Activated gamma-delta T cell treated with anti-CD3 and anti-CD28 coated beads, Interleukin-2, amount 50 U/mL, for 16 hours (primary cell): Measurements from ENCODE around the gene MYG1.
"Not testable (repeated sequence)": the region's sequence is repeated elsewhere in the genome, so short reads cannot be mapped to it uniquely, and the experiment has no call there.

Experiments used
- DNase-seq: peaks from one replicate; pipeline ENCODE4 v3.0.0-alpha.2; 2020; ENCODE audit warnings: low read depth

MYG1 gene

DNA sequence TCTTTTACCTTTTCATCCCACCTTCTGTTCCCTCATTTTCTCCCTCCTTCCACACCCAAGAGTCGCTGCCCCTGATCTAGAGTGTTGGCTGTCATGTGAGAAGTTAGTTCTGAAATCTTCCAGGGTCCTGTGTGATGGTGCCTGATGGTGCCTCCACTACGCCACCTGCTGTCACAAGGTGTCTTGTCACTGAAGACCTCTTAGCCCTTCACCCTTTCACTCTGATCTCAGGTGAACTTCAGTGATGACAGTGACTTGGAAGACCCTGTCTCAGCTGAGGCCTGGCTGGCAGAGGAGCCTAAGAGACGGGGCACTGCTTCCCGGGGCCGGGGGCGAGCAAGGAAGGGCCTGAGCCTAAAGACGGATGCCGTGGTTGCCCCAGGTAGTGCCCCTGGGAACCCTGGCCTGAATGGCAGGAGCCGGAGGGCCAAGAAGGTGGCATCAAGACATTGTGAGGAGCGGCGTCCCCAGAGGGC, 11.7 kb upstream of the MYG1 start:
- DNase-seq, result peak; percentile 63

DNA sequence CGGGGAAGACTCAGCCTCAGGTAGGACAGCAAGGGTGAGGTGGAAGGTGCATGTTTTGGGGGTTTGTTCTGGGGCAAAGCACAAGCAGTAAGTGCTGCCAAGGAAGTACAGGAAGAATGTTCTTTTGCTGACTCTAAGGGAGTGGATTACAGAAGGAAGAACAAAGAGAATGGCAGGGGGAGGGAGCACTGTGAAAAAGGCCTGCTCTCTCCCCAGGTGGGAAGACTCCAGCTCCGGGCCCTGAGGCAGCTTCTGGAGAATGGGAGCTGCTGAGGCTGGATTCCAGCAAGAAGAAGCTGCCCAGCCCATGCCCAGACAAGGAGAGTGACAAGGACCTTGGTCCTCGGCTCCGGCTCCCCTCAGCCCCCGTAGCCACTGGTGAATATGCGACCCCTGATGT, 11.2 kb upstream of the MYG1 start:
- DNase-seq, result no peak

- no peak for DNase-seq
Measured at GRCh38 chr12:53289891-53290290, 9.6 kb upstream of the MYG1 start.

- DNase-seq, result no peak
Measured at GRCh38 chr12:53290661-53291060, 8.8 kb upstream of the MYG1 start.

DNA sequence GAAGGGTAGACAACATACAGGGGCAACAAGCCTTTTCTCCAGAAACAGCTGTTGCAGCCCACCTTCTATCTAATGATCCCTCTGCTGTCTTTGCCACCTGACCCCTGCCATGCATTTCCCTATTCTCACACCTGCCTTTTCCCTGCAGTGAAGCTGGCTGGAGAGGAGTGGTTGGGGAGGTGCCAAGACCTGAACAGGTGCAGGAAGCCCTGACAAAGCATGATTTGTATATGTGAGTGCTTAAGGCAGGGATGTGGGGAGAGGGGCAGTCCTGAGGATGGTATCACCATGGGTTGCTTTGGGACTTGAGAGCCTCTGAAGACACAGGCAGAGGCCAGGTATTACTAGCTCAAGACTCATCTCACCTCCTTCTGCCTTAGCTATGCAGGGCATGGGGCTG, 7.1 kb upstream of the MYG1 start:
- no peak for DNase-seq

DNA sequence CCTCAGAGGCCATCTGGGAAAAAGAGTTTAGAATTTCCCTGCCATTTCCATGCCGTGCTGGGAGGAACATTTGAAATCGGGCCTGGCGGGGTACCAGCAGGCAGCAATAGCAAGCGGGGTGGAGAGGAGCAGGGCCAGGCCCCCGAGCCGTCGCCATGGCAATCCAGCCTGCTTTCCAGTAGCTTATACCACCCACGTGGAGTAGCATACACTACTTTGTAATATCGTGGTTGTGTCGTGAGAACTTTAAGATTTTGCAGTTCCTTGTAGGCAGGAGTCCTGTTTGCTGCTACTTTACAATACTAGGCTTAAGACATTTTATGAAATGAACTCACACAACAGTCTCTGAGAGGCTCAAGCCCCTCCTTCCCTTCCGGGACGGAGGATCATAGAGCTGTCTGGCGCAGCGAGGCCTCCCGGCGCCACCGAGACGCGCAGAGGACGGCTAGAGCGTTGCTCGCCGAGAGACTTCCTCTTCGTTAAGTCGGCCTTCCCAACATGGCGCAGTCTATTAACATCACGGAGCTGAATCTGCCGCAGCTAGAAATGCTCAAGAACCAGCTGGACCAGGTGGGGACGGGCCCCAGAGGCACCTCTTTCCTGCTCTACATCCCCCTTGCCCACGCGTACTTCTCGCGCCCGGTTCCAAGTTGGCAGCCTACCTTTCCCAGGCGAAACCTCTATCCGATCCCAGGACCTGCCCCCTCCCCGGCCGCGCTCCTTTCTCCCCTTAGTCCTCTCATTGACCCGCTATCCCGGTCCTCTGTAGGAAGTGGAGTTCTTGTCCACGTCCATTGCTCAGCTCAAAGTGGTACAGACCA, 4.2 kb upstream of the MYG1 start, which contains the start of gene PFDN5:
Gene PFDN5 (plus strand): TSS at position 473 of the 821 bp plus-strand sequence. CDS start 26 bp downstream, at position 499.
- DNase-seq, result peak; percentile 76

GRCh38 chr12:53295891-53296219, 3.6 kb upstream of the MYG1 start:
- no peak for DNase-seq

DNA sequence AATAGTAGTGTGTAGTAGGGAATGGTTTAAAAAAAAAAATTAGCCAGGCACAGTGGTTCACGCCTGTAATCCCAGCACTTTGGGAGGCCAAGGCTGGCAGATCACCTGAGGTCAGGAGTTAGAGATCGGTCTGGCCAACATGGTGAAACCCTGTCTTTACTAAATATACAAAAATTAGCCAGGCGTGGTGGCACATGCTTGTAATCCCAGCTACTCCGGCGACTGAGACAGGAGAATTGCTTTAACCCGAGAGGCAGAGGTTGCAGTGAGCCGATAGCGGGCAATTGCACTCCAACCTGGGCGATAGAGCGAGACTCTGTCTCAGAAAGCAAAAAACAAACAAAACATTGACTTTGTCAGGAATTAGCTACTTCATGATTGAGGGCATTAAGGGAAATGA, 2.4 kb upstream of the MYG1 start:
- not testable (repeated sequence) for DNase-seq

DNA sequence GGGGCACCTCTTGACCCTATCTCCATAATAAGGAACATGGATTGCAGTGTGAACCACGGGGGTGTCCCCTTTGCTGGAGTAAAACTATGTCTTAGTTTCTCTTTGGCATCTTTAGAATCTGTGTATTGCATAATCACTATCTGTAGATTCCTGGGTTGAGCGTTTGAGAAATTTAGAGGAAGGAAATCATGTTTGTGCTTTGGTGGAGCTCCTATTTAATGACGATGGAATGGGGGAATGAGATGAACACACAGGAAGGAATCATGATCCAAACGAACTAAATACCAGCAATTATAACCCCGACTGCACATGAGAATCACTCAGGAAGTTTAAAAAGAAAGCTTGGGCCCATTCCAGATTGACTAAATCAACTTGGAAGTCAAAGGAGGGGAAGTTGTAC, 1.3 kb upstream of the MYG1 start:
- no peak for DNase-seq

DNA sequence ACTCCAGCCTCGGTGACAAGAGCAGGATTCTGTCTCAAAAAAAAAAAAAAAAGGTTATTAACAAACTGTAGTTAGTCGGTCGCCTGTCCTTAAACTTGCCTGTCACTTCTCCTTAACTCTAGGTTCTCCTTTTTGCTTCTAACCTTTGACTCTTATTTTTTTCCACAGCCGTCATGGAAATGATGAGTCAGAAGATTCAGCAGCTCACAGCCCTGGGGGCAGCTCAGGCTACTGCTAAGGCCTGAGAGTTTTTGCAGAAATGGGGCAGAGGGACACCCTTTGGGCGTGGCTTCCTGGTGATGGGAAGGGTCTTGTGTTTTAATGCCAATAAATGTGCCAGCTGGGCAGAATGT, 418 bp upstream of the MYG1 start:
- peak; percentile 9 for DNase-seq

DNA sequence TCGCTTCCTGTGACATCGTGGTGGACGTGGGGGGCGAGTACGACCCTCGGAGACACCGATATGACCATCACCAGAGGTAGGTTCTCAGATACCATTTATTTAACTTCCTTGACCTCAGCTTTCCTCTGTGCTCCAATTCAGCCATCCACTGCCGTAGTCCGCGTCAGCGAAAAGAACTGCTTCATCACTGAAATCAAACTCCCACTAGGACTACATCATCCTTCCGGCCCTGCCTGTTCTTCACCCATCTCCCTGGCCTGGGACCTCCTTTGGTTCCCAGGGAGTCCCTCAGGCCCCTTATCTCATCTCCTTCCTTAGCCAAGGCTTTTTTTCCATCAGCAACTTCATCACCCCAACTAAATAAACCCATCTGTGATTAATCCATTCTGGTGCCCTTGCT, 692 bp downstream of the MYG1 start:
- DNase-seq, result no peak

- no peak for DNase-seq
Measured at GRCh38 chr12:53302903-53303302, 3.4 kb downstream of the MYG1 start.

DNA sequence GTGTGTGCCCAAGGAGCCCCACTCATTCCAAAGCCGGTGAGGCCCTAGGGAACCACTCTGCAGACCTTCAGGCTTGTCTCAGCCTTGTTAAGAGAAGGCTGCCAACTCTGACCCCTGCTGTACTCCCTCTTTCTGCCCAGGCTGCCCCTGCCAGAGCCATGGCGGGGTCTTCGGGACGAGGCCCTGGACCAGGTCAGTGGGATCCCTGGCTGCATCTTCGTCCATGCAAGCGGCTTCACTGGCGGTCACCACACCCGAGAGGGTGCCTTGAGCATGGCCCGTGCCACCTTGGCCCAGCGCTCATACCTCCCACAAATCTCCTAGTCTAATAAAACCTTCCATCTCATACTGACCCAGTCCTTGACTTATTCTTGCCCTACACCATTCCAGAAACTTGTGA, 7.3 kb downstream of the MYG1 start:
- no peak for DNase-seq

- DNase-seq, result no peak
Measured at GRCh38 chr12:53308276-53308675, 8.8 kb downstream of the MYG1 start.

DNA sequence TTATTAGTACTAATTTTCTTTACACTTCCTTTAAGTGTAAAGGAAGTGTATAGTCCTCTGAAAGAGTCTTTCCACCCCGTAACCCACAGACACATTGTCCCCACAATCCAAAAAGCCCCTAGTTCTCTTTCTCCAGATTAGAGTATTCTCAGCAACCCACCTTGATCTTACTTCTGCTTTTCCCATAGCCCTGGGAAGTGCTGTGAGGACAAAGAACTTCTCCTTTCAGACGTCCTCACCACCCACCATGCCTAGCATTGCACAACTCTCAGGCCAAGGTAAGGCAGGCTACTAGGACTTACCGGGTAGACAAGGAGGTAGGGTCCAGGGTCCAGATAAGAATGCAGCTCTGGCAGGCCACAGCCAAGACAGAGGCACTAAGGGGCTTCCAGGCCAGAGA, 14.5 kb downstream of the MYG1 start:
- no peak for DNase-seq

DNA sequence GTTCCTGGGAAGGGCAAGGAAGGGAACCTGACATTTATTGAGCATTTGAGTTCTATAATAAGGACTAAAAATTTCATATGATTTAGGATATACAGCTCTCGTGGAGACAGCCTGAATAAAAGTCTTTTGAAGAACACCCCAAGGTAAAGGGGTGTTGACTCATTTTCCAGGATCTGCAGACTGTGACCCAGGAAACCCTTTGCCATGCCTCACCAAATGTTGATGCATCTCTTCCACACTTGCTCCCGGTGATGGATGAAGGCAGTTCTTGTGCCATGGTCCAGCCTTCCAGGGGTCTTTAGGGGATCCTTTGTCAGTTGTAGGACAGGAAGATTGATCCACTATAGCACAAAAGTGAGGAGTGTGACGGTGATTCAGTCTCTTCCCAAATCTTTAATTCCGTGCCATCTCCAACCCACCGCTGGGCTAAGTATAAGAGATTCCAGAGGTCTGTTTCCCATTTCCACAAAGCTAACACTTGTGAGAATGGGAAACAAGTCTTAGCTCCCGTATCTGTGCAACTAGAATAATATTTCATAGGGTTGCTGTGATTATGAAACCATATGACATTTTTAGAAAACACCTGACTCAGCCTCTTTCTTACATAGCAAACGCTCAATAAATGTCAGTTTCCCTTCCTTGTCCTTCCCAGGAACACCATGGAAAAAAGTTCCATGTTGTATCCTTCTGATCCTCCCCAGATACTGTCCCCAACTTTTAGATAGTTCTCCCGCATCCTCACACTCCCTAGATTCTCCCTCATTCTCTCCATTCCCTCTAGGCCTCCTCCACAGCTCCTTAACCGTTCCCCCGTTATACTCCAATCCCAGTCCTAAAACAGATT, 21.1 kb downstream of the MYG1 start:
- DNase-seq, result no peak

GRCh38 chr12:53324113-53324778, 24.8 kb downstream of the MYG1 start:
- DNase-seq, result peak; percentile 22

DNA sequence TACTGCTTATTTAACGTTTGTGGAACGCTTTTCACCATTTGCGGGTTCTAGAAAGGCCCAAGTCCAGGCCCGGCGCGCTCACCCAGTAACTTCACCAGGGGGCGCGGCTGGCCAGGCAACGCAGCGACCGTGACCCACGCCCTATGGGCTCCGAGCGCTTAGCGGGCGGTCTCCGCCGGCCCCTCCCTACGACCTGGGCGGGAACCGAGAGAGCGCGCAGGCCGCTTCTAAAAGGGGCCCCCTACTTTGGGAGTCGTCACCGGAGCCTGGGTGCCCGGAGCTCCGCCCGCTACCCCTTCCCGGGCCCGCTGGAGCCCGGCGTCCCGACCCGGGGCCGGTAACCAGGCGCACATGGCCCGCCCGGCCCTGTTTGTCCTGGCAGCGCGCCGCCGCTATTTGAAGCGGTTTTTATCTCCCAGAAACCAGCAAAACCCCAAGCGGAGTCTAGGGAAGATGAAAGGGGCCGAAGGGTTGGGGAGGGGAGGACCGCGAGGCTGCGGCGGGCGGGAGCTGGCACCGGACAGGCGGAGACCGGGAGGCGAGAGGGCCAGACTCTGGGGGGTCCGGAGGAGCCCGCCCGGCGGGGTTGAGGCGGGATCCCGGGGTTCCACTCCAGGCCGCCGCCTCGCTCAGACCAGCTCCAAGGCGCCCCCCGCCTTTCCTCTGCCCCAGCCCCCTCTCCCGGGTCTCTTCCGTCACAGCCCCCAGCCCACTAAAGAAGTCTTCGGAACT, 25.4 kb downstream of the MYG1 start:
- peak; percentile 78 for DNase-seq

GRCh38 chr12:53325511-53326061, 26.1 kb downstream of the MYG1 start:
- DNase-seq, result no peak

DNA sequence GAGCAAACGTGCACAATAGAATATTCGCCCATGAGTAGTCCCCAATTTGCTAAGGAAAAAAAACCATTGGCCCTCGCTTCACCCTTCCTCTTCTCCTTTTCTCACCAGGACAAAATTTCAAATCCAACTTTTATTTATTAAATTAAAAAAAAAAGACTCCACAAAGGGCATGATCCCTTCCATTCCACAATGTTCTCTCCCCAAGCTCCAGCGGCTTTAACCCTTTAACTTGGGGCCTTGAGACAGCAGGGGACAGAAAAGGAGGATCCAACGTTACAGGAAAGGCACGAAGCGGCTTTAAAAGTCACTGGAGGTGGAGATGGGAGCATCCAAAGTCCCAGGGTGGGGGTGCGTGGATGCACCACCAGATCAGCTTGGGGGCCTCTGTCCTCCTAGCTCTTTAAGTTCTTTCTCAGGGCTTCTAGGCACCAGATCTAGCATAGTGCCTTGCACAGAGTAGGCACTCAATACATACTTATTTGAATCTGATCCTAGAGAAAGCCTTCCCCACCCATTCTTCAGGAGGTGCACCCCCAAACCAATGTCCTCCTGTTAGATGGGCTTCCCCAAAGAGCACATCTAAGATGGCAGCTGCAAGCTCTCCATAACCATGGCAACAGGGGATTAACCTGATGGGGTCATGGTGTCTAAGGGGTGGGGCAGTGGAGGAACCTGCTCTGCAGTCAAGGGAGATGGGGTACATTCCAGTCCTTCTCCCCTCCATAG, 27.1 kb downstream of the MYG1 start:
- no peak for DNase-seq

- no peak for DNase-seq
Measured at GRCh38 chr12:53327435-53328042, 28.0 kb downstream of the MYG1 start.
